Sigmoid colon (tissue), 7 donors: Measurements from ENCODE around the gene ARHGEF37. TPM values are rescaled to one million over a fixed set of nuclear protein-coding genes. Genes with fewer than 3 reads are reported as not detected.

Experiments used
- DNase-seq: peaks from one replicate; pipeline ENCODE4 v3.0.0-alpha.2; 2019
- H3K27ac ChIP-seq, 4 donors: fragments of 200-600 bp; sonication (generic); one replicate each; pipeline ENCODE4 v1.5.1; 2016 to 2019; ENCODE audit warnings: mild to moderate bottlenecking in 1 of 4
- H3K27me3 ChIP-seq, 3 donors: fragments of 200-600 bp; sonication (generic); one replicate each; pipeline ENCODE4 v1.5.1; 2019; ENCODE audit warnings: mild to moderate bottlenecking in 1 of 3
- H3K36me3 ChIP-seq, 4 donors: fragments of 200-600 bp; sonication (generic); one replicate each; pipeline ENCODE4 v1.5.1; 2016 to 2019
- H3K4me1 ChIP-seq, 4 donors: fragments of 200-600 bp; sonication (generic); one replicate each; pipeline ENCODE4 v1.5.1; 2017 to 2019
- H3K4me3 ChIP-seq, 4 donors: fragments of 200-600 bp; sonication (generic); one replicate each; pipeline ENCODE4 v1.5.1; 2017 to 2019; ENCODE audit warnings: mild to moderate bottlenecking in 2 of 4, moderate library complexity in 1 of 4
- H3K9me3 ChIP-seq, 4 donors: fragments of 200-600 bp in 3 of 4; sonication (generic) in 3 of 4; one replicate each; pipeline versions ENCODE4 v1.5.1 to v1.6.1; 2013 to 2019
- CTCF ChIP-seq, 4 experiments: fragments of 450-650 bp in 3 of 4; fragments of 200-600 bp in 1 of 4; IDR thresholded peaks; one replicate each; pipeline ENCODE4 v1.5.1; 2016 to 2019; ENCODE audit warnings: antibody characterized with exemption in 4 of 4, mild to moderate bottlenecking in 3 of 4, moderate library complexity in 2 of 4
- EP300 ChIP-seq, 4 donors: sonication (generic); formaldehyde crosslinking; IDR thresholded peaks; one replicate each; pipeline ENCODE4 v1.6.1; 2017; ENCODE audit warnings: antibody characterized with exemption in 4 of 4
- POLR2A ChIP-seq, 2 donors: fragments of 450-650 bp; IDR thresholded peaks; one replicate each; pipeline ENCODE4 v1.6.1; 2016; ENCODE audit warnings: antibody characterized with exemption in 2 of 2, mild to moderate bottlenecking in 2 of 2, moderate library complexity in 2 of 2
- POLR2AphosphoS5 ChIP-seq, 4 donors: sonication (generic); formaldehyde crosslinking; IDR thresholded peaks; one replicate each; pipeline ENCODE4 v1.6.1; 2017; ENCODE audit warnings: antibody characterized with exemption in 4 of 4
- WGBS, 2 donors: extraction: QIAGEN DNeasy Blood & Tissue Kit; methylation state at CpG; one replicate each; pipeline ENCODE4 v1.1.7; 2013; 5-methylcytosine and 5-hydroxymethylcytosine counted together
- intact Hi-C: fragments of 100-400 bp; cut with DNase I; formaldehyde crosslinking; loops from one replicate; pipeline ENCODE4 v1.15.1; 2023
- polyA plus RNA-seq, 3 donors: library from polyadenylated mRNA; stranded (reverse); fragments of 200-250 nt; gene quantifications; one replicate each; pipeline ENCODE4 v1.2.3, GENCODE V29; 2013
- total RNA-seq, 4 donors: library from RNA; depleted of rRNA; stranded (reverse); fragments of >200 nt; gene quantifications; one replicate each; pipeline ENCODE4 v1.1.0, GENCODE V29; 2016
- donor health status: healthy with polysubstance abuse.
- donor health status: Bipolar disorder and iron deficiency.
- donor health status: healthy.

The ARHGEF37 gene
- total and polyA plus RNA-seq, 7 donors: 4.8 to 51.0 (median 23.5) TPM

- DNase-seq: no peak
- WGBS, 2 donors: 9 to 48% methylated on average over 9 of the region's 9 CpGs
- TF ChIP-seq POLR2A (IDR thresholded peaks at IDR 0.05): no peak
- TF ChIP-seq POLR2AphosphoS5 (IDR thresholded peaks at IDR 0.05): peak; percentile 10 to 76 (median 69)
- peak in 1 of 4 donors; percentile 5 for TF ChIP-seq EP300 (IDR thresholded peaks at IDR 0.05)
- Histone ChIP-seq H3K36me3 (no peaks in the 10 kb centered on the region), H3K27me3 (no peaks in the 10 kb centered on the region), H3K4me1 (peaks cover 0 to 56% (median 49%) of the 10 kb centered on the region in 4 donors), H3K9me3 (no peaks in the 10 kb centered on the region), H3K4me3 (peak overlapping the region; percentile 45 to 74 (median 63)), H3K27ac (peak overlapping the region; percentile 79 to 92 (median 88))
- intact Hi-C loops: no loop called here
These were observed 852 bp downstream of the ARHGEF37 start for GRCh38 chr5:149581931-149582768.

- H3K27me3 ChIP-seq: no peaks in the 10 kb centered on the region
- DNase-seq: no peak
- H3K36me3 ChIP-seq: no peaks in the 10 kb centered on the region
- peak overlapping the region; percentile 68 to 92 (median 88) for H3K27ac ChIP-seq
- 13 to 60% methylated on average over 1 of the region's 1 CpG for WGBS, 2 donors
- TF ChIP-seq POLR2AphosphoS5 (IDR thresholded peaks at IDR 0.05): peak in 3 of 4 donors; percentile 7 to 57 (median 47)
- TF ChIP-seq CTCF (IDR thresholded peaks at IDR 0.05): no peak
- no peak for TF ChIP-seq EP300 (IDR thresholded peaks at IDR 0.05)
- TF ChIP-seq POLR2A (IDR thresholded peaks at IDR 0.05): no peak
- H3K9me3 ChIP-seq: no peaks in the 10 kb centered on the region
- intact Hi-C loops: no loop called here
- H3K4me3 ChIP-seq: peak overlapping the region in 3 of 4 donors; percentile 15 to 74 (median 67)
- H3K4me1 ChIP-seq: peaks cover 0 to 68% (median 60%) of the 10 kb centered on the region in 4 donors
These were observed 2.1 kb downstream of the ARHGEF37 start for GRCh38 chr5:149583394-149583793.

GRCh38 chr5:149584121-149584520 is 2.8 kb downstream of the ARHGEF37 start:
- no peak for DNase-seq
- TF ChIP-seq POLR2A (IDR thresholded peaks at IDR 0.05) (no peak), POLR2AphosphoS5 (IDR thresholded peaks at IDR 0.05) (peak in 3 of 4 donors; percentile 43 to 61 (median 57))
- peak overlapping the region; percentile 68 to 92 (median 88) for H3K27ac ChIP-seq
- intact Hi-C loops: no loop called here
- H3K9me3 ChIP-seq: no peaks in the 10 kb centered on the region
- H3K27me3 ChIP-seq: no peaks in the 10 kb centered on the region
- 50 to 82% methylated on average over 2 of the region's 2 CpGs for WGBS, 2 donors
- no peaks in the 10 kb centered on the region for H3K36me3 ChIP-seq
- H3K4me1 ChIP-seq: peaks cover 0 to 69% (median 66%) of the 10 kb centered on the region in 4 donors
- H3K4me3 ChIP-seq: peak overlapping the region in 2 of 4 donors; percentile 15 to 74

GRCh38 chr5:149585910-149586309 is 4.6 kb downstream of the ARHGEF37 start:
- Histone ChIP-seq H3K36me3 (no peaks in the 10 kb centered on the region), H3K27ac (peak overlapping the region in 3 of 4 donors; percentile 41 to 90 (median 87)), H3K27me3 (no peaks in the 10 kb centered on the region), H3K9me3 (no peaks in the 10 kb centered on the region), H3K4me1 (peaks cover 0 to 64% (median 60%) of the 10 kb centered on the region in 4 donors), H3K4me3 (no peak overlapping the region)
- TF ChIP-seq POLR2AphosphoS5 (IDR thresholded peaks at IDR 0.05): no peak
- no peak for TF ChIP-seq EP300 (IDR thresholded peaks at IDR 0.05)
- TF ChIP-seq CTCF (IDR thresholded peaks at IDR 0.05): no peak
- no peak for TF ChIP-seq POLR2A (IDR thresholded peaks at IDR 0.05)
- intact Hi-C loops: no loop called here
- DNase-seq: no peak

- Histone ChIP-seq H3K36me3 (no peaks in the 10 kb centered on the region), H3K4me3 (no peak overlapping the region), H3K4me1 (peaks cover 0 to 63% (median 59%) of the 10 kb centered on the region in 4 donors), H3K9me3 (no peaks in the 10 kb centered on the region), H3K27me3 (no peaks in the 10 kb centered on the region), H3K27ac (peak overlapping the region; percentile 21 to 90 (median 64))
- intact Hi-C loops: no loop called here
- no peak for DNase-seq
- no peak for TF ChIP-seq POLR2A (IDR thresholded peaks at IDR 0.05)
- no peak for TF ChIP-seq CTCF (IDR thresholded peaks at IDR 0.05)
- TF ChIP-seq POLR2AphosphoS5 (IDR thresholded peaks at IDR 0.05): no peak
- no peak for TF ChIP-seq EP300 (IDR thresholded peaks at IDR 0.05)
- 79 to 84% methylated on average over 1 of the region's 1 CpG for WGBS, 2 donors
These were observed 5.5 kb downstream of the ARHGEF37 start for GRCh38 chr5:149586708-149587318.
